B cell (primary cell): ENCODE measurements around the gene TCTN3. TPM values are rescaled to one million over a fixed set of nuclear protein-coding genes. Genes with fewer than 3 reads are reported as not detected.

Experiments used
- ATAC-seq: fragments of 200-7000 bp; cut with Tn5 transposase; one replicate; pipeline ENCODE4 v1.10.0; 2021; ENCODE audit warnings: low read depth, mild to moderate bottlenecking, moderate number of reproducible peaks, moderate library complexity
- CTCF ChIA-PET: fragments of 350-600 bp; sonication (Branson Sonifier 250); formaldehyde crosslinking; loops from one replicate; lab custom pipeline; 2021; ENCODE audit warnings: antibody characterized with exemption, inconsistent platforms; lab: Charles Lee
- POLR2A ChIA-PET: fragments of 350-600 bp; sonication (Branson Sonifier 250); formaldehyde crosslinking; loops from one replicate; lab custom pipeline; 2021; ENCODE audit warnings: antibody characterized with exemption; lab: Charles Lee
- DNase-seq: peaks from one replicate; pipeline ENCODE4 v3.0.0; 2013
- H2AFZ ChIP-seq: 2 replicates; pipeline ENCODE4 v1.6.1; 2012; ENCODE audit warnings: mild to moderate bottlenecking, low read depth, low read length; ENCODE audit not compliant: insufficient read depth, poor library complexity, severe bottlenecking
- H3K27ac ChIP-seq, 2 donors: 1 replicate in 1 of 2; 2 replicates in 1 of 2; pipeline ENCODE4 v1.5.1; 2012 to 2013; ENCODE audit warnings: low read length in 2 of 2, mild to moderate bottlenecking in 2 of 2, moderate library complexity in 1 of 2
- H3K27me3 ChIP-seq, 4 experiments: fragments of 200-600 bp in 1 of 4; sonication (generic) in 1 of 4; replicated peaks in 1 of 4; 1 replicate in 2 of 4; 2 replicates in 2 of 4; pipeline versions ENCODE4 v1.6.1 to v1.7.0; 2013 to 2016; ENCODE audit warnings: low read length in 3 of 4, mild to moderate bottlenecking in 2 of 4, mixed read lengths in 1 of 4, moderate library complexity in 1 of 4; ENCODE audit not compliant: insufficient read depth in 4 of 4, control insufficient read depth in 3 of 4; ENCODE audit errors: control extremely low read depth in 1 of 4
- H3K36me3 ChIP-seq, 2 experiments: replicated peaks in 1 of 2; 1 replicate in 1 of 2; 2 replicates in 1 of 2; pipeline versions ENCODE4 v1.6.1 to v1.7.1; 2013; ENCODE audit warnings: low read length in 1 of 2; ENCODE audit not compliant: insufficient read depth in 2 of 2, control insufficient read depth in 1 of 2; ENCODE audit errors: control extremely low read depth in 1 of 2, extremely low read depth in 1 of 2
- H3K4me1 ChIP-seq, 2 donors: fragments of 200-600 bp in 1 of 2; sonication (generic) in 1 of 2; 1 replicate in 1 of 2; 2 replicates in 1 of 2; pipeline versions ENCODE4 v1.5.1 to v1.6.1; 2013 to 2017; ENCODE audit warnings: low read length in 2 of 2; ENCODE audit not compliant: control insufficient read depth in 2 of 2, insufficient read depth in 2 of 2
- H3K4me2 ChIP-seq: replicated peaks from 2 replicates; pipeline ENCODE3; 2012; ENCODE audit warnings: mild to moderate bottlenecking, low read depth, low read length; ENCODE audit not compliant: poor library complexity, severe bottlenecking
- H3K4me3 ChIP-seq, 5 experiments: fragments of 200-600 bp in 1 of 5; sonication (generic) in 1 of 5; 1 replicate in 3 of 5; 2 replicates in 2 of 5; pipeline versions ENCODE4 v1.5.1 to v1.7.0; 2011 to 2016; ENCODE audit warnings: low read length in 4 of 5, mild to moderate bottlenecking in 4 of 5, low read depth in 2 of 5, control low read depth in 1 of 5, moderate library complexity in 1 of 5; ENCODE audit not compliant: insufficient read depth in 1 of 5; ENCODE audit errors: control extremely low read depth in 1 of 5, extremely low read depth in 1 of 5
- H3K79me2 ChIP-seq: fragments of 200-600 bp; sonication (generic); one replicate; pipeline ENCODE4 v1.6.0; 2016; ENCODE audit warnings: low read length; ENCODE audit not compliant: control insufficient read depth, insufficient read depth
- H3K9ac ChIP-seq: fragments of 200-600 bp; sonication (generic); 2 replicates; pipeline ENCODE4 v1.6.1; 2017; ENCODE audit warnings: mild to moderate bottlenecking, low read length, moderate library complexity
- H3K9me3 ChIP-seq, 3 donors: one replicate each; pipeline versions ENCODE4 v1.6.1 to v1.7.1; 2013; ENCODE audit warnings: low read length in 2 of 3; ENCODE audit not compliant: control insufficient read depth in 2 of 3, insufficient read depth in 1 of 3; ENCODE audit errors: control extremely low read depth in 1 of 3
- H4K20me1 ChIP-seq: 2 replicates; pipeline ENCODE4 v1.6.0; 2012; ENCODE audit warnings: mild to moderate bottlenecking, low read length; ENCODE audit not compliant: insufficient read depth, control insufficient read depth, poor library complexity, severe bottlenecking
- H3K27ac Mint-ChIP-seq: one replicate; pipeline ENCODE4 v1.8.0; 2021; ENCODE audit warnings: mixed read lengths
- H3K27me3 Mint-ChIP-seq: one replicate; pipeline ENCODE4 v1.8.0; 2021; ENCODE audit warnings: mixed read lengths
- H3K4me1 Mint-ChIP-seq: one replicate; pipeline ENCODE4 v1.8.0; 2021; ENCODE audit warnings: mixed read lengths
- H3K4me3 Mint-ChIP-seq: one replicate; pipeline ENCODE4 v1.8.0; 2021; ENCODE audit warnings: mixed read lengths
- H3K9me3 Mint-ChIP-seq: one replicate; pipeline ENCODE4 v1.8.0; 2022; ENCODE audit warnings: mixed read lengths; ENCODE audit not compliant: insufficient read depth
- CTCF ChIP-seq: fragments of 200-600 bp; IDR thresholded peaks from one replicate; pipeline ENCODE4 v1.8.0; 2022; ENCODE audit warnings: antibody characterized with exemption, mild to moderate bottlenecking
- EZH2 ChIP-seq: IDR thresholded peaks from 2 replicates; pipeline ENCODE4 v1.6.1; 2012; ENCODE audit warnings: borderline replicate concordance, low read depth, mild to moderate bottlenecking, moderate library complexity, low read length; ENCODE audit not compliant: insufficient read depth, poor library complexity, severe bottlenecking
- WGBS: methylation state at CpG from one replicate; pipeline ENCODE4 v1.1.5; 2013; ENCODE audit warnings: missing lambda C conversion rate; ENCODE audit not compliant: insufficient coverage; 5-methylcytosine and 5-hydroxymethylcytosine counted together
- intact Hi-C: fragments of 100-400 bp; cut with micrococcal nuclease; formaldehyde crosslinking; loops from one replicate; pipeline ENCODE4 v1.10.0; 2022
- polyA plus RNA-seq: library from polyadenylated mRNA; depleted of rRNA; stranded (reverse); fragments of >200 nt; gene quantifications from 2 replicates; pipeline ENCODE4 v1.2.3, GENCODE V29; 2012
- total RNA-seq, 2 donors: library from RNA; stranded (reverse); fragments of 120-200 nt in 1 of 2; gene quantifications; 1 replicate in 1 of 2; 2 replicates in 1 of 2; pipeline versions ENCODE4 v1.2.3 to v1.2.4, GENCODE V29; 2013 to 2022

TCTN3 gene
- total and polyA plus RNA-seq, 2 donors (not counting 1 experiment from before 2014, with no cell fraction given) = 16.9 to 34.1 TPM

GRCh38 chr10:95635319-95635733 is 58.4 kb downstream of the TCTN3 start:
- ChIA-PET CTCF (interaction anchor here (1.5 kb wide), 1 partner anchor 59 kb away, joined by 4 read pairs; the partner anchor contains the start of gene TCTN3), POLR2A (no interaction called here)
- H3K4me2 ChIP-seq = no peak overlapping the region
- H4K20me1 ChIP-seq = no peaks in the 10 kb centered on the region
- H3K36me3 ChIP-seq = peaks cover 21 to 66% of the 10 kb centered on the region in 2 experiments
- ATAC-seq (no peak), DNase-seq (no peak)
- no CpG with 5 or more reads among the region's 2 CpGs for WGBS
- H3K9ac ChIP-seq = no peak overlapping the region
- no peak overlapping the region for H3K27ac ChIP-seq
- Mint-ChIP-seq H3K9me3 (no peaks in the 10 kb centered on the region), H3K4me1 (no peaks in the 10 kb centered on the region), H3K27ac (no peak overlapping the region), H3K4me3 (no peak overlapping the region), H3K27me3 (no peaks in the 10 kb centered on the region)
- H3K4me3 ChIP-seq = no peak overlapping the region
- no peaks in the 10 kb centered on the region for H3K27me3 ChIP-seq
- no peak overlapping the region for H2AFZ ChIP-seq
- TF ChIP-seq EZH2 = no peak
- no peak for TF ChIP-seq CTCF
- H3K9me3 ChIP-seq = no peaks in the 10 kb centered on the region
- no peaks in the 10 kb centered on the region for H3K4me1 ChIP-seq
- intact Hi-C loops = no loop called here
- no peaks in the 10 kb centered on the region for H3K79me2 ChIP-seq

DNA sequence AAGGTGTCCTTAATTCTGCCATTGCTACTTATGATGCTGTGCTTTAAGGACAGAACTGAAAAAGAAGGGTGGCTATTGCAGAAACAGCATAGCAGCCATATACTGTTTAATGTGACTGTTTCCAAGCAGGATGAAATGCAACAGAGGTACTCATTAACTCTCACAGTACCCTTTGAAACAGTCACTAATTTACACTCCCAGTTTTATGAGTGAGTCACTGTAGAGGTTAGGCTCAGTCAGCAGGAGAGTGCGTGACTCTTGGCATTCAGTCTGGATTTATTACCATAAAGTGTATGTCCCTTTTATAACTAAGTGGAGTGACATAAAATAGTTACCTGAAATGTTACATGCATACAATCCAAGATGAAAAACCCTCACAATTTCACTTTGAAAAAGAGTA is 64.9 kb downstream of the TCTN3 start:
- ChIA-PET POLR2A (no interaction called here), CTCF (interaction anchor here (1.2 kb wide), 1 partner anchor 236 kb away, joined by 3 read pairs; no protein-coding TSS in a partner anchor)
- Mint-ChIP-seq H3K4me1 (no peaks in the 10 kb centered on the region), H3K4me3 (no peak overlapping the region), H3K9me3 (no peaks in the 10 kb centered on the region), H3K27ac (no peak overlapping the region), H3K27me3 (no peaks in the 10 kb centered on the region)
- H3K9me3 ChIP-seq = no peaks in the 10 kb centered on the region
- H3K9ac ChIP-seq = no peak overlapping the region
- H3K79me2 ChIP-seq = no peaks in the 10 kb centered on the region
- peaks cover 14 to 54% of the 10 kb centered on the region in 2 experiments for H3K36me3 ChIP-seq
- H3K27me3 ChIP-seq = no peaks in the 10 kb centered on the region
- no peaks in the 10 kb centered on the region for H3K4me1 ChIP-seq
- H2AFZ ChIP-seq = no peak overlapping the region
- no peak overlapping the region for H3K4me3 ChIP-seq
- TF ChIP-seq CTCF = no peak
- TF ChIP-seq EZH2 = no peak
- no CpG with 5 or more reads among the region's 1 CpG for WGBS
- no peaks in the 10 kb centered on the region for H4K20me1 ChIP-seq
- intact Hi-C loops = no loop called here
- no peak overlapping the region for H3K27ac ChIP-seq
- ATAC-seq (no peak), DNase-seq (no peak)
- no peak overlapping the region for H3K4me2 ChIP-seq
